HG03575 (cell line): ENCODE measurements around the gene COL8A2.

Source experiments
- ATAC-seq: cut with Tn5 transposase; IDR thresholded peaks from one replicate; pipeline ENCODE4 v1.9.1; 2021; ENCODE audit not compliant: unreplicated experiment, insufficient number of reproducible peaks, low FRiP score; ENCODE audit errors: extremely low read depth

COL8A2 gene

GRCh38 chr1:36119456-36119855 is 5.6 kb downstream of the COL8A2 start:
- no peak for ATAC-seq

GRCh38 chr1:36118447-36119204 is 6.4 kb downstream of the COL8A2 start:
- ATAC-seq: no peak

DNA sequence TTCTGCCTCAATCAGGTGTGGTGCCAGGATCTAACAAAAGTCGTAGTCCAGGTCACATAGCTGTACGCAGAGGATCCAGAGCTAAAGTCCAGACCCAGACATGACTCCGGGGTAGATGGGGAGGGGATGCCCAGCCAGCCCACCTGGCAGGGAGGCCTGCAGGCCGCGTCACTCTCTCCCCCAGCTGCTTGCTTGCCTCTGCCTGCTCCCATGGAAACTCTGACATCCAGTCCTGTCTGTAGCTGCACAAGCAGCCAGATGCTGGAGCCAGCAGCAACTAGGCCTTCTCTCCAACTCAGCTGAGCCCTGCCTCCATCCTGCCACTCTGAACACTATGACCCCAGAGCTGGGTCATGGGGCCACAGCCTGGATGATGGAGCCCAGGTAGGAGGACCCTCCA is 8.1 kb downstream of the COL8A2 start:
- ATAC-seq: no peak

DNA sequence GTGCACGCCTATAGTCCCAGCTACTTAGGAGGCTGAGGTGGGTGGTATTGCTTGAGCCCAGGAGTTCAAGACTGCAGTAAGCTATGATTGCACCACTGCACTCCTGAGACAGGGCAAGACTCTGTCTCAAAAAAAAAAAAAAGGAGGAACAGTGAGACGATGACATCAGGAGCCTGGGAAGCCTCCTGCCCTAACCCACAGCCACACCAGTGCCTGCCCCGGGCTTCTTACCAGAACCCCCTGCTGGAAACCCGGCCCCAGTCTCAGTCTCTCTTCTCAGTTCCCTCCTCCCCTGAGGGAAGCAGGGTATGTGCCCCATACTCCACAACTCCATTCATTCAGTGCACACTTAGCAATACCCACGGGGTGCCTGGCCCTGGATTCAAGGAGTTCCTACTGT is 9.1 kb downstream of the COL8A2 start:
- ATAC-seq: no peak

DNA sequence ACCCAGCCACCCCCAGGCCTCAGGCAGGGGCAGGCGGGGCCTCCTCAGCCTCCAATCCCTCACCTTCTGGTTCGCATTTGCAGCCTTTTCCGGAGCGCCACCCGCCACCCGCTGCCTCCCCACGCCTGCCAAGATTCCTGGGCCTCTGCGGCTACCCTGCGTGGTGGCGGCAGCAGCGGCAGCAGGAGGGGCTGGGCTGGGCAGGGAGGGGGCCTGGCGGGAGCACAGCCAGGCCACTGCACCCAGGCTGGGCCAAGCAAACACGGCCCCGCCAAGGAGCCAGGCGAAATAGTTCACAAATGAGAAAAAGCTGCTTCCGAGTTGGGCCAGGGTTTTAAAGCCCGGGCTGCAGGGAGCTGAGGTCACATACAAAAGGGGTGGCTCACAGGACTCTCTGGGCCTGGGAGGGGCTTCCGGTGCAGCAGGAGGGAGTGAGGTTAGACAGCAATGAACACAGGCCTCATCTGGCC is 9.8 kb downstream of the COL8A2 start:
- ATAC-seq: no peak

- ATAC-seq: no peak
These were observed 10.7 kb downstream of the COL8A2 start for GRCh38 chr1:36114371-36114770.

GRCh38 chr1:36112823-36113222 is 12.2 kb downstream of the COL8A2 start:
- no peak for ATAC-seq

DNA sequence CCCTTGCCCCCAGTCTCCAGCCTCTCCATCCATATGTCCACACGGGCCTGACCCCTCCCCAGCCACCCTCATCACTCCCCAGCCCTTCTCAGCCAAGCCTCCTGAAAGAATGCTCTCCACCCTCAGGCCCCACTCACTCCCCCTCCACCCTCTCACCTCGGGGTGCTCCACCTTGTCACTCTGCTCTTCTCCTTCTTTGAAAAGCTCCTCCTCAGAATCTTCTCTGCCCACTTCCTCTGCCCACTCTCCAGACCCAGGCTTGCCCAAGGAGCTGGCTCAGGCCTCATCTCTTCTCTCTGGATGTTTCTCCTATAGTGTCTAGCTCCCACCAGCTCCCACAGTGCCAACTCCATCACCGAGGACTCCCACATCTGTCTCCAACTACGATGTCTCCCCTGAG is 13.9 kb downstream of the COL8A2 start:
- no peak for ATAC-seq

DNA sequence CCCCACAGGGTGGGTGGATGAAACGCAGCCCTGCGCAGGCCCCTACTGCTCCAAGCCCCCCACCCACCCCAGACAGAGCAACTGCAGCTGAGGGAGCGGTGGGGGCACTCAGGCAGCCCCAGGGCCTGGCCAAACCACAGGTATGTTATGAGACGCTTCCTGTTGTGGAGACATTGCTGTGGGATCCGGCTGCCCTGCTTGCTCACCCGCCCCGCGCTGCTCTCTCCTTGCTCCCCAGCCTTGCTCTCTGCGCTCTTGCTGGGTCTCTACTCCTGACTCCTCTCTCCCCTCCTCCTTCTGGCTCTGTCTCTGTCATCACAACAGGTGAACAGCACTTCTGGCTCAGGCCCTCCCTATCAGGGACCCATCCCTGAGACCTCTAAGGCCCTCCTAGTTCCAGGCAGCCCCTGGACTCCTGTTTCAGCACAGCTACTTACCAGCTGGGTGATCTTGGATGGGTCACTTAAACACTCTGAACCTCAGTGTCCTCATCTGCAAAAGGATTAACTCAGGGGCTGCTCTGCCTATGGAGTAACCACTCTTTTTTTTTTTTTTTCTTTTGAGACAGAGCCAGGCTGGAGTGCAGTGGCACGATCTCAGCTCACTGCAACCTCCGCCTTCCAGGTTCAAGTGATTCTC is 15.9 kb downstream of the COL8A2 start:
- ATAC-seq: no peak

- ATAC-seq: no peak
These were observed 16.7 kb downstream of the COL8A2 start for GRCh38 chr1:36108314-36108713.

- no peak for ATAC-seq
These were observed 17.6 kb downstream of the COL8A2 start for GRCh38 chr1:36107394-36107793.

DNA sequence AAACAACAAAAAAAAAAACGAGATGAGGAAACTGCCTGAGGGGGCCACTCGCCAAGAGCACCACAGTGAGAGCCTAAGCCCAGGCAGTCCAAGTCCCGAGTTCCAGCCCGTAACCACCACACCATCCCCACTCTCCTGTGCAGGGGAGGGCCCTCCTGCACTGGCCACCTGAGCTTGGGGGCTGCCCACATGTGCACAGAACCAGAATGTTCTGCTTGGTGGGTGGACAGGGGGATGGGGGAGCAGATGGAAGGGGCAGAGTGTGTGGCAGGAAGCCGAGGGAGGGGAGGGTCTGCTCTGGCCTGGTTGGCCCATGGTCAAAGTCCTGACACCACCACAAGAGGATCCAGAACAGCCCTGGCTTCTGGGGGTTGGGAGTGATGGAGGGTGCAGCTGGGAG is 18.8 kb downstream of the COL8A2 start:
- no peak for ATAC-seq

DNA sequence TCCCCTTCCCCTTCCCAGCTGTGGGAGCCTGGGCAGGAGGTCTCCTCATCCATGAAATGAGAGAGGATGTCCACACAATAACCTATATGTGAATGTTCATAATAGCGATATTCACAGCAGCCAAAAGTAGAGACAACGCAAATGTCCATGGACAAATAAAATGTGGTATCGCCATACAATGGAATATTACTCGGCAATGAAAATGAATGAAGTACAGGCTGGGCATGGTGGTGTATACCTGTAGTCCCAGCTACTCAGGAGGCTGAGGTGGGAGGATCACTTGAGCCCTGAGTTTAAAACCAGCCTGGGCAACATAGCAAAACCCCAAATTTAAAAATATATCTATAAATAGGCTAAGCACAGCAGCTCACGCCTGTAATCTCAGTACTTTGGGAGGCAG is 23.5 kb downstream of the COL8A2 start:
- no peak for ATAC-seq

- ATAC-seq: no peak
These were observed 24.6 kb downstream of the COL8A2 start for GRCh38 chr1:36100376-36100775.

- ATAC-seq: no peak
These were observed 25.2 kb downstream of the COL8A2 start for GRCh38 chr1:36099681-36100341.

DNA sequence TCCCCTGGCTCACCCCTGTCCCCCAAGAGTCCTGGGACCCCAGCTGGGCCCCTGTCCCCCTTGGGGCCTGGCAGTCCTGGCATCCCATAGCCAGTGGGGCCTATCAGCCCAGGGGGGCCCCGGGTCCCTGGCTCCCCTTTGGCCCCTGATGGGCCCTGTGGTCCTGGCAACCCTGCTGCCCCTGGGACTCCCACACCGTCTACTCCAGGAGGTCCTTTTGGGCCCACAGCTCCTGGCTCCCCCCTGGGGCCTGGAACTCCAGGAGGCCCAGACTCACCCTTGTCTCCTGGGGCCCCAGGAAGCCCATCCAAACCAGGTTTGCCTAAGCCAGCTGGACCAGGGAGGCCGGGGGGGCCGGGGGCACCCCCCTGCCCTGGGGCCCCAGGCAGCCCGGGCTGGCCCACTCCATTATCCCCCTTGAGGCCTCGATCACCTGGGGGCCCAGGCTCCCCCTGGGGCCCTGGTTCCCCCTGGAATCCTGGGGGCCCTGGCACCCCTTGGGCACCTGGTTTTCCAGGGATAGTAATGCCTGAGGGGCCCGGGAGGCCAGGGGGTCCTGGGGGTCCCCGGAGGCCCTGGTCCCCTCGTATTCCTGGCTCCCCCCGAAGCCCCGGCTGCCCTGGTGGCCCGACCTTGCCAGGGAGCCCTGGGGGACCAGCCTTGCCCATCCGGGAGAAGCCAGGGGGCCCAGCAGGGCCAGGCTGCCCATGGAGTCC is 26.2 kb downstream of the COL8A2 start:
- no peak for ATAC-seq

DNA sequence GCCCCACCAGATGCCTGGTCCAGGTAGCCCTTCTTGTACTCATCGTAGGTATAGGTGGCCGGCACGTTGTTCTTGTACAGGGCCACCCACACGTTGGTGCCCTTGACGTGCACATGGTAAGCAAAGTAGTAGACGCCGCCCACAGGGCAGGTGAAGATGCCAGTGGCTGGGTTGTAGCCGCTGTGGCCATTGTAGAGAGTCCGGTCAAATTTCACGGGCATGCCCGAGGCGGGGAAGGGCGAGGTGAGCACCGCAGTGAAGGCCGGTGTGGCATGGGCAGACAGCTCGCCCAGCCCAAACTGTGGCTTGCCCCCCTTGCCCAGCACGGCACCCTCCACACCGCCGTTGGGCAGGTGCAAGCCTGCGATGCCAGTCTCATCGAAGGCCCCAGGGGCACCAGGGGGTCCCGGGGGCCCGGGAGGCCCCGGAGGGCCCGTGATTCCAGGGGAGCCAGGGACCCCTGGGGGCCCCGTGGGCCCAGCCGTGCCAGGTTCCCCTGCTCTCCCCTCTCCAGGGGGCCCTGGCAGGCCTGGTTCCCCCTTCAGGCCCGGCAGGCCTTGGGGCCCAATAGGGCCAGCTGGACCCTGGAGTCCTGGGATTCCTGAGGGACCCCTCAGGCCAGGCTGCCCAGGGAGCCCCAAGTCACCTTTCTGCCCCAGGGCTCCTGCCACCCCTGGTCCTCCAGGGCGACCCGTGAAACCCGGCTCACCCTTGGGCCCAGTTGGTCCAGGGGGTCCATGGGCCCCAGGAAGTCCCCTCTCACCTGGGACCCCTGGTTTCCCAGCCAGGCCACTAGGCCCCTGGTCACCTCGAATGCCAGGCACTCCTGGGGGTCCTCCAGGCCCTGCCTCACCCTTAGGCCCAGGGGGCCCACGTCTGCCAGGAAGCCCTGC is 27.1 kb downstream of the COL8A2 start:
- no peak for ATAC-seq

DNA sequence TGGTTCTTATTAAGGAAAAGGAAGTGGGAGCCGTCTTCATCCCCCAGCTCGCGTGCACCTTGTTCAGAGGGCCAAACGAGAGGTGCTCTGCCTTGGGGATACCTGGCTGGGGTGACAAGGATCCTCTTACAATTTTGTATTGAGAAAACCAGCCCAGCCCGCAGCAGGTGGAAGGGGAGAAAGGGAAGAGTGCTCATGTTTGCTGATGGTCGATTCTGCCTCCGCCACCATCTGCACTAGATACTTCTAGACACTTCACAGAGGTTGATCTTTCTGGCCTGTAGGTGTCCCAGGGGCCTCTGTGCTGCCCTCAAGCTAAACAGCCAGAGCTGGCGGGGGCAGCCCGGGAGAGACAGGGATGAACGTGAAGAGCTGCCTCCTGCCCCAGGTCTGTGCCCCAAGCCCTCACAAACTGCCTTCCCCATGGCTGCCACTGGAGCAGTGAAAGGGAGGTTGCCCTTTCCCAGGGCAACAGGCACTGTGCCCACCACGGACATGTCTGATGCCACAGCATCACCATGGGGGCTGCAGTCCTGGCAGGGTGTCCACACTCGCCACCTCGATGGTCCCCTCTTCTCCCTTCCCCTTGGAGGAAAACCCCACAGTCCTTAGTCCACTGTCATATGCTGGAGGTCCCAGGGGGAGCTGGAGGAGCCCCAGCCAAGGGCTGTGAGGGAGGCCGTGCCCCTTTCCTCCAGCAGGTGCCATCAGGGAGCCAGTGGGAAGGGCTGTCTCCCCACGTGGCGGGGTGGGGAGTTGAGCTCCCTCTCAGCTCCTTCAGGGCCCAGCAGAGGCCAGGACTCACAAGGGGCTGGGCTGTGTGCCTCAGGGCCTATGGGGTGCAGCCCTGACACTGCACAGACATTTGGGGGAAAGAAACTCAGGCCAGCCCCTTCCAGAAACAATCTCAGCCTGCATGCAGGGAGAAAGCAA is 28.3 kb downstream of the COL8A2 start:
- no peak for ATAC-seq
